NK-92 treated with Interleukin-12 subunit alpha and Interleukin-12 subunit beta, amount 100 ng/mL, for 24 hours (cell line): ENCODE results near the gene GAS6.

ENCODE experiments used
- DNase-seq: peaks from one replicate; lab custom pipeline; 2025; lab: John Stamatoyannopoulos, UW

The GAS6 gene

DNA sequence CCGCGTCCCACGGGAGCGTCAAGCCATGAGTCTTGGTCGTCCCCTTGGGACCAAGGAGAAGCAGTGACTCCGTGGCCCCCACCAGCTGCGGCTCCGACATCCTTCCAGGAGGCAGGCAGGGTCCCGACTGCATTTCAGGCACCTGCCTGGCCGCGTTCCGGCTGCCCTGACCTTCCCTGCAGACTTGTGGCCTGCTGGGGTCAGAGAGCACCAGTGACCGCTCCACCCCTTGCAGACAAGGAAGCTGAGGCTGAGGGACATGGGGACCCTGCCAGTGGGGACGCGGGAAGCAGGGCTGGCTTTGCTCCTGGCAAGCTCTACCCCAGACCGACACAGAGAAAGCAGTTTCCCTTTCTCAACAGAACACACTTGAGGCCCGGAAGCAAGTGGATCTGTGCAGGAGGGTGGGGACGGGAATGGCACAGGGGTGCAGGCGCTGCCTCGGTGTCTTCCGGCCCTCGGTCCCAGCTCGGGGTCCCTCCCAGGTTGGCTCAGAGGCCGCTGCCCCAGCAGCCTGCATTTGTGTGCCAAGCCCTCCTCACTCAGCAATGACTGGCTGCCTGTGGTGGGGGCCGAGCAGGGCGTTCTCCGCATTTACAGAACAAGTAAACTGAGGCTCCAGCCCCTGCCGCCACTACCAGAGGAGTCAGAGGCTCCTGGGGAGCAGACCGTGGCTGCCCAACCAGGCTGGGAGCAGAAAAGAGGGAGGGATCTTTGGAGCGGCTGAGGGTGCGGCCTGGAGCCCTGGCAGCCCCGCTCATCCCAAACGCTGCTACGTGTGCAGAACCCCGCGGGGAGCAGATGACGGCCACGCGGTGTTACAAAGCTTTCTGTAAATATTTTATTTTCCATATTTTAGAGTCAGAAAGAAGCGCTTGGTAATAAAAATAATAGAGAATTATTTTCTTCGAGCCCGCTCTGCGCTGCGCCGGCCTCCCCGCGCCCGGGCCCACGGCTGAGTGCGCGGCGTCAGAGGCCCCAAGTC, 43.9 kb downstream of the GAS6 start:
- DNase-seq, result no peak

DNA sequence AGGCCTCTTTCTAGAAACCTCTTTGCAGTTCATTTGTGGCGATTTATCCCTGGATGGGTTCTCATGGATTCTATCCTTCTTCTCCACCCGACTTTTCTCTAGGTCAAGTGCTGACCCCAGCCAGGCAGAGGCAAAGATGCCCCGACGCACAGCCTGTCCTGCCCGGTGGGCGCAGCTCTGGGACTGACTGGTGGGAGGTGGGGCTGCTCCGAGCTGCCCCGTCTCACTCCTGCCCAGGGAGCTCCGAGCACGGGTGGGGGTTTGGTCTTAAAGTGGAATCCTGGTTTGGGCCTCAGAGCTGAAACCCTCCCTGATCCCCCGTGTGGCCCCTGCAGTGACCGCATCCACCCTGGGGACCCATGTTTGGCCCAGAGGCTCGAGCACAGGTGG, 44.5 kb downstream of the GAS6 start:
- no peak for DNase-seq

DNA sequence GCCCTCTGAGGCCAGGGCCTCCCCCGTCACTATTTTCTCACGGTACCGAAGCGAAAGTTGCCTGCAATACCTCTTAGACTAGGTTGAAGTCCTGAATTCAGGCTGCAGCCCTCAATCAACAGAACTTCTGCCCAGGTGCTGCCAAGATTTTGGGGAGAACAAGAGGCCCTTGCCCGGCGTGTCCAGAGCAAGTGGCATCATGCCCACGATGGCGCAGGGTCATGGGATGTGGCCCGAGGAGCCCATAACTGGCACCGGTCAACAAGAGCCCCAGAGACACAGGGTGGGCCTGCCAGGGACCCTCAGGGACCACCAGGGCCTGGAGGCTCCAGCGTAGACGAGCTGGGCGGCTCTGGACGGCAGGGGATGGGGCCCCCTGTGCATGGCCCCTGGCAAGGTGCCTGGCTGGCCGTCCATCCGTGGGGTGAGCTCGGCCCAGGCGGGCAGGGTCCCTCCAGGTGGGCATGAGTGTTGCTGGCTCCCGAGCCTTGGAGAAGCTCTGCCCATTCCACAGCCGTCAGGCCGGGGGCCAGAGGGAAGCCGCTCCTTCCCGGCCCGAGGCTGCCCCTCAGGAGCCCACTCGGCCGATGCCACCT, 45.1 kb downstream of the GAS6 start:
- no peak for DNase-seq

DNA sequence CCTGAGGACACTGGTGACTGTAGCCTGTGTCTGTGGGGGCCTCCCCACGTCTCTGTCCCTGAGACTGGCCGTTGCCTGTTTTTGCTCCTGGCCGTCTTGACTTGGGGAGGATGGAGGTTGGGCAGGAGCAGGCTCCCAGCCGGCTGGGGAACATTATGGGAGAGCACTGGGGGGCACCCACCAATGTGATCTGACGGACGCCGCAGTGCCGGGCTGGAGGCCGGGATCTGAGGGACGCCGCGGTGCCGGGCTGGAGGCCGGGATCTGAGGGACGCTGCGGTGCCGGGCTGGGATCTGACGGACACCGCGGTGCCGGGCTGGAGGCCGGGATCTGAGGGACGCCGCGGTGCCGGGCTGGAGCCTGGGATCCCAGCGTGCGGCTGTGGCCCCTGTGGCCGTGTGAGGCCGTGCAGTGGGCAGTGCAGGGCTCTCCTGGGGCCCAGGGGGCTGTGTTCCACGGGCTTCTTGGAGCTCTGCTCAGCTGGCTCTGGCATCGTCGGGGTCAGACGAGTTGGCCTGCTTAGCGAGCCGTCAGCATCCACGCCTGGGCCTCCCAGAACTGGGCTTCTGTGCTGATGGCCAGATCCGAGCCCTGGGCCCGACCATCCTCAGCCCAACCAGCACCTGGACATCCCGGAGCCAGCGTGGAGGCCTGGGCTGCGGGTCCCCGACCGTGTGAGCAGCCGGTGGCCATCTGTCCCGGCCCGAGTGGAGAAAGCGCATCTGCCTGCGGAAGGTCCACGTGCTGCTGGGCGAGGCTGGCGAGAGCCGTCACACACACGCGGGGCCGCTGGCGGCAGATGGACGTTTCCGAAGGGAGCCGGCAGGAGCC, 45.8 kb downstream of the GAS6 start:
- DNase-seq, result no peak

DNA sequence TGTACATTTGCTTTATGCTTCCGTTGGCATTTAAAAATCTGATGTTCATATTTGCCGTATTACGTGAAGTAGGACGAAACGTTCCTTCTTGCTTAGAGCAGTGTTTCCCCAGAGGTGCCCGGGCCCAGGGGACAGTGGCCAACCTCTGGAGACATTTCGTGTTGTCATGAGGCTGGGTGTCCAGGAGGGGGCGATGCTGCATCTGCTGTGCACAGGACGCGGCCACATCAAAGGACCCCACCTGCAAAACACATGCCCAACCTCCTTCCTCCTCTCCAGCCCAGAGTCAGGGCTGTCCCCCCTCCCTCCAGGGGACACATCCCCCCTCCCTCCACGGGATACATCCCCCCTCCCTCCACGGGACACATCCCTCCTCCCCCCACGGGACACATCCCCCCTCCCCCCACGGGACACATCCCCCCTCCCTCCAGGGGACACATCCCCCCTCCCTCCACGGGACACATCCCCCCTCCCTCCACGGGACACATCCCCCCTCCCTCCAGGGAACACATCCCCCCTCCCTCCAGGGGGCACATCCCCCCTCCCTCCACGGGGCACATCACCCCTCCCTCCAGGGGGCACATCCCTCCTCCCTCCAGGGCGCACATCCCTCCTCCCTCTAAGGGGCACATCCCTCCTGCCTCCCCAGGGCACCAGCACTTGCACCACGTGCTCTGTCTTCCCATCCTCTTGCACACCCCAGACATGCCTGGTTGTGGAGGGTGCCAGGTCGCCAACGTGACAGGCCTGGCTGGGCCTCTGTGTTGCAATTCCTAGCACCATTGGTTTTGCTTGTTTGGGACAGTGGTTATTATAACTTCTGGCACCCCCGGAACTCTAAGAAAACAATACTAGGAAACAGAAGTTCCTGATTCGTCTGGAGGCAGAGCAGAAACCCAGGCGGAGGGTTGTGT, 46.7 kb downstream of the GAS6 start:
- peak; percentile 60 for DNase-seq

DNA sequence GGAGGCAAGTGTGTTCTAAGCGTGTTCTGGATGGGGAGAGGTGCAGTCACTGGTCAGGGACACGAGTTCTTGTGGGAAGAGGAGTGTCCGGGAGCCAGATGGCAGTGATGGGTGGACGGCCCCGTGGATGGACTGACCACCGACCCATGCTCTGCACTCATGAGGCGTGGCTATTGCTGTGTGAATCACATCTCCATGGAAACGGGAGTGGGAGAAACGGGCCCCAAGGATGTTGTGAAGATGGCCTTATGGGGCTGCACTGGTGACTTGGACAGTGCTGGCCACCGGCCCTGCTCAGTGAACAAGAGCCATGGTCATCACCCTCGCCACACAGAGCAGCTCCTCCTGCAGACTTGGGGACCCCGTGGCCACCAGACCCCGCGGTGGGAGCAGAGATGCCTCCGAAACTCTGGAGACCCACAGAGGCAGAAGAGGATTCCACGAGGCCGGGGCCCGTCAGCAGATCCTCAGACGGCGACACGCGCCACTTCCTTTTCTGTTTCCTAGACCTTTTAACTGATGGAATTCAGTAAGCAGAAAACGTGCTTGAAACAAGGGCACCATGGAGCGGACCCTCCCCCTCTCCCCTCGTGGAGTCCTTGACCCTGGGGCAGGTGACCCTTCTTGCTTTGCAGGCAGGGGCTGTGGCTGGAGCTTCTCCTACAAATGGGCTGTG, 47.5 kb downstream of the GAS6 start:
- DNase-seq, result no peak

DNA sequence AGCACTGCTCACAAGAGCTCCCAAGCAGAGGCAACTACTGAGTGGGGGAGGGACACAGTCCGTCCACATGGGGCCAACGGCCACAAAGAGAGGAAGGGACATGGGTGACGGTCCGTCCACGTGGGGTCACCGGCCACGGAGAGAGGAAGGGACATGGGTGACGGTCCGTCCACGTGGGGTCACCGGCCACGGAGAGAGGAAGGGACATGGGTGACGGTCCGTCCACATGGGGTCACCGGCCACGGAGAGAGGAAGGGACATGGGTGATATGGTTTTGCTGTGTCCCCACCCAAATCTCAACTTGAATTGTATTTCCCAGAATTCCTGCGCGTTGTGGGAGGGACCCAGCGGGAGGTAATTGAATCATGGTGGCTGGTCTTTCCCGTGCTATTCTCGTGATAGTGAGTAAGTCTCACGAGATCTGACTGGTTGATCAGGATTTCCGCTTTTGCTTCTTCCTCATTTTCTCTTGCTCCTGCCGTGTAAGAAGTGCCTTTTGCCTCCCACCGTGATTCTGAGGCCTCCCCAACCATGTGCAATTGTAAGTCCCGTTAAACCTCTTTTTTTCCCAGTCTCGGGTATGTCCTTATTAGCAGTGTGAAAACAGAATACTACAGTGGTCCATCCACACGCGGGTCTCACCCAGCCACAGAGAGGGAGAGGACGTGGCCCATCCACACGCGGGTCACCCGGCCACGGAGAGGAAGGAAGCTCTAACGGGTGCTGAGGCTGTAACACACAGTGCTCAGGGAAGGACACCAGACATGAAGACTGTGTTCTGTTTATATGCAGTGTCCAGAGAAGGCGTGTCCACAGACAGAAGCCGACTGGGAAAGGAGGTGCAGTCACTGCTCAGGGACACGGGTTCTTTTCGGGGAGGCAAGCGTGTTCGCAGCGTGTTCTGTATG, 48.5 kb downstream of the GAS6 start:
- DNase-seq, result no peak

DNA sequence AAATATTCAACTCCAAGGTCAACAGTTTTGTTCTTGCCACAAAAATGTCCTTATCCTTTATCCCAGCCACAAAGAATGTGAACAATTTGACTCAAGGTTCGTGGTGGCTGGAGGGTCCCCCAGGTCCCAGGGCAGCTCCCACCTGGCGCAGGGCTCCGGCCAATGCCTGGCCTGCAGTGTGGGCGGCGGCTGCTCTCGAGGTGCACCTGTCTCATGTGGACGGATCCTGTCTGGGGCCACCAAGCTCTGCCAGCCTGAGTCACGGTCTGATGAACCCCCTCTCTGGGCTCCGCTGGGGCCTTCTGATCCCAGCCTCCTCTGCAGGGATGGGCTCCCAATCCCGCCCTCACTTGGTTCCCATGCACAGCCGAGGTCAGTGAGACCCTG, 49.4 kb downstream of the GAS6 start:
- DNase-seq, result no peak

DNA sequence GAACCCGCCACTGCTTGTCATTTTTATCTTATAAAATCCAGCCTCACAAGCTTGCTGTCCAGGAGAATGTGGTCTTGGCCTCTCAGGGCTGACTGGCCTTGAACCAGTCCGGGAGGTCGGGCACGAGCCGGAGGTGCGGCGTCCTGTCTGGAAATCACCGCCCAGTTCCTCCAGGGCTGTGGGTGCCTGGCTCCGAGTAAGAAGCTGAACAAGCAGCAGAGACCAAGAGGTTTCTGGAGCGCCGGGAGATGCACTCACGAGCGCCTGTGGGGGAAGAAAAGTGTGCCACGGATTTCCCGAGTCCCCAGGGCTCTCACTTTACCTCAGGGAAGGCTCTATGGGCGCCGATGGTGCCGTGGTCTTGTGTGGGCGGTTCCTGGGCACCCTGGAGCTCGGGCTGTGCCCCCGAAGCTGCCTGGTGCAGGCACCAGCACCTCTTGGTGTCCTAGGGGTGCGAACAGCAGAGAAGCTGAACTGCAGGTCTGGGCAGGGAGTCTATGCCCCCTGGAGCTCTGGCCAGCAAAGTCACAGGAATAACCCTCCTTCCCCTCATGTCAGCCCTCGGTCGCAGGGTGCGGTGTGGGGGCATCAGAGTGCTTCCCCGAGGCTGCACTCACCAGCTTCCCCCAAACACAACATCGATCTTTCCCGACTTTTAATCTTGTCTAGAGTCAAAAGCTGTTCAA, 50.0 kb downstream of the GAS6 start:
- DNase-seq, result no peak

DNA sequence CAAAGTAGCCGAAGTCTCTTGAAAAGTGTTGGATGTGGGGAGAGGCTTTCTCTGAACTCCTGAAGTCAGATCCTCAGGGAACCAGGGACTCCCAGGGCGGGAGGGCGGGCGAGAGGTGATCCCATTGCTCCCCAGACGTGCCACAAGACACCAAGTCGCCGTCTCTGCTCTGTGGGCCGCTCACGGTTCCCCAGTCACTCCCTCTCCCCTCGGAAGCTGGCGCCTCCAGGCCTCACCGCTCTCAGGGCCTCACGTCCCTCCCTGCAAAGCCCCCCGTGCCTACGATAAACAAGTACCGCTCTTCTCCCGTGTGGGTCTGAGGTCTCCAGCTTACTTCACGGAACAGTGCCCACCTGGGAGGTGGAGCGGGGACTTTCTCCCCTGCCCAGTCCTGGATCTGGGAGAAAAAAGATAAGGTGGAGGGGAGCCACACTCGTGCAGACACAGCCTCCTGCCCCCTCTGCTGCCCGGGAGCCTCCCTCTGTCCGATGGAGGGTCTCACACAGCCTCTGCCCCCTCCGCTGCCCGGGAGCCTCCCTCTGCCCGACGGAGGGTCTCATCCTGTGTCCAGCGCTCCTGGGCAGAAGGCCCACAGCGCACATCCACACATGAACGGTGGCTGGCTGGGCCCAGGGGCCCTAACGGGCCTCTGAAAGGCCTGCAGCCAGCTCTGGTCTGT, 50.7 kb downstream of the GAS6 start:
- no peak for DNase-seq

DNA sequence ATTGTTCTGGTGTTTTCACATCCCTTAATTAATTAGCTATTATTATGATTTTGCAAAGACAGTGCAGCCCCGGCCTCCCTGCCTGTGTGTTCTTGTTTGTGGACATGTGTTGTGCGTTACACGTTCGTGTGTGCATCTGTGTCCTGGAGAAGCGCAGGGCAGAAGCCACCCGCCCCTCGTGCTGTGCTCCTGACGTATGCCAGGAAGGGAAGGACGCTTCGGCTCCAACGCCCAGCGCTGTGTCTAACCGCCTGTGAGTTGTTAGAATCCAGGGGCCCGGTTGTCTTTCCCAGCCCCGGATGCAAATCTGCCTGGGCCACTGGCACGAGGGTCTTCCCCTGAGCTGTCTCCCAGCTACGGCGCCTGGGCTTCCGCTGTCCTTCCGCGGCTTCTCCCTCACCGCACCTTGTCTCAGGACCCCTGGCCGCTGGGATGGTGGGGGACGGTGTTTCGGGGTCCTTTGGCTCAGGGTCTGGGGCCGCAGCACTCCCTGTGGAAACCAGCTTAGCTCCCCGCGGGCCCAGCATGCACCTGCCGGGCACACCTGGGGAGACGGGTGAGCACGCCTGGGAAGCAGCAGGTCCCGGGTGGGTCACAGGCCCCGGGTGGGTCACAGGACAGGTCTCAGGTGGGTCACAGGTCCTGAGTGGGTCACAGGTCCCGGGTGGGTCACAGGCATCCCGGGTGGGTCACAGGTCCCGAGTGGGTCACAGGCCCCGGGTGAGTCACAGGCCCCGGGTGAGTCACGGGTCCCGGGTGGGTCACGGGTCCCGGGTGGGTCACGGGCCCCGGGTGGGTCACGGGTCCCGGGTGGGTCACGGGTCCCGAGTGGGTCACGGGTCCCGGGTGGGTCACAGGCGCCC, 51.5 kb downstream of the GAS6 start:
- no peak for DNase-seq

DNA sequence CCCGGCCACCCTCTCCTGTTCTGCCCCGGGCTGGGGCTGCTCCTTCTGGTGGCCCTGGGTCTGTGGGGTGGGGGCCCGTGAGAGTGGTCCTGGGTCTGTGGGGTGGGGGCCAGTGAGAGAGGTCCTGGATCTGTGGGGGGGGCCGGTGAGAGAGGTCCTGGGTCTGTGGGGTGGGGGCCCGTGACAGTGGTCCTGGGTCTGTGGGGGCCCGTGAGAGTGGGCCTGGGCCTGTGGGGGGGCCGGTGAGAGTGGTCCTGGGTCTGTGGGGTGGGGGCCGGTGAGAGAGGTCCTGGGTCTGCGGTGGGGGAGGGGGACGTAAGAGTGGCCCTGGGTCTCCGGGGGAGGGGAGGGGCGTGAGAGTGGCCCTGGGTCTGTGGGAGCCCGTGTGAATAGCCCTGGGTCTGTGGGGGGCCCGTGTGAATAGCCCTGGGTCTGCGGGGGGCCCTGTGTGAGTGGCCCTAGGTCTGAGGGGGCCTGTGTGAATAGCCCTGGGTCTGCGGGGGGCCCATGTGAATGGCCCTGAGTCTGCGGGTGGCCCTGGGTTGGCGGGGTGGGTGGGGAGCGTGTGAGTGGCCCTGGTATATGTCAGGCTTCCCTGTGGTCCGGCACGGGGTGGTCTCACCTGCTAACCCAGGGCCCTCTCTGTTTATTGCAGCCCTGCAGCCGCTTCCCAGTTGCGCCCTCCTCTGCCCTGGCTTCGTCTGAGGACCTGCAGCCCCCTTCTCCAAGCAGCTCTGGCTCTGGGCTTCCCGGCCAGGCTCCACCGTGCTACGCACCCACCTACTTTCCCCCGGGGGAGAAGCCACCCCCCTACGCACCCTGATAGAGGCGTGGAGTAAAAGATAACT, 52.6 kb downstream of the GAS6 start:
- DNase-seq, result no peak

DNA sequence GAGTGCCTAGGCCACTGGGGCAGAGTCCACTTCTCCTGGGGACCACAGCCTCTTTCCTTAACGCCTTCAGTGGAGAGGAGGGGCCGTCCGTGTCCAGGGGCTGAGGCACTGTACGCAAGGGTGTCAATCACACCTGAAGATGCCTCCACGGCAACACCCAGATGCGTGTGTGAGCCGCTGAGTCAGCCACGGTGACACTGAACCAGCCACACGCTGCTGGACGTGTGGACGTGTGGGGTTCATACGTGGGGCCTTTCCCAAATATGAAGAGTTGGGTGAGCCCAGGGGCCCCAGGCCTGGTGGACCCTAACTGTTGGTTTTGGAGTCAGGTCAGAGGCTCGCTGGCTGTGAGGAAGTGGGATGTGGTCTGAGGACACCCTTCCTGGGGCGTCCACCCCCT, 53.2 kb downstream of the GAS6 start:
- no peak for DNase-seq

DNA sequence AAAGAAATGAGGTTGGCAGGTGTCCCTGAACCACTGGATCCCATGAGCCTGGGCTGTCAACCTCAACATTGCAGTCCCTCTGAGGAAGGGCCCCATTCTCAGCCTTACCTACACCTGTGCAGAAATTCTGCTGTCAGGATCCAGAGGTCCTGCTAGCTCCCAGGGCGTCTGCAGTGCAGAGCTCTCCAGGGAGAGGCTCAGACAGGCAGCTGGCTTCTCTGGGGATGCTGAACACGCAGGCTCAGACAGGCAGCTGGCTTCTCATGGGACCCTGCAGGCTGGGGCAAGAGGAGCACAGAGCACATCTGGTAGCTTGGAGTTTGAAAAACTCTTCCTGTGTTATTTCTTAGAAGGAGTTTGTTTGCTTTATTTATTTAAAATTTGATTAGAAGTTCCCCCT, 53.9 kb downstream of the GAS6 start:
- DNase-seq, result no peak

DNA sequence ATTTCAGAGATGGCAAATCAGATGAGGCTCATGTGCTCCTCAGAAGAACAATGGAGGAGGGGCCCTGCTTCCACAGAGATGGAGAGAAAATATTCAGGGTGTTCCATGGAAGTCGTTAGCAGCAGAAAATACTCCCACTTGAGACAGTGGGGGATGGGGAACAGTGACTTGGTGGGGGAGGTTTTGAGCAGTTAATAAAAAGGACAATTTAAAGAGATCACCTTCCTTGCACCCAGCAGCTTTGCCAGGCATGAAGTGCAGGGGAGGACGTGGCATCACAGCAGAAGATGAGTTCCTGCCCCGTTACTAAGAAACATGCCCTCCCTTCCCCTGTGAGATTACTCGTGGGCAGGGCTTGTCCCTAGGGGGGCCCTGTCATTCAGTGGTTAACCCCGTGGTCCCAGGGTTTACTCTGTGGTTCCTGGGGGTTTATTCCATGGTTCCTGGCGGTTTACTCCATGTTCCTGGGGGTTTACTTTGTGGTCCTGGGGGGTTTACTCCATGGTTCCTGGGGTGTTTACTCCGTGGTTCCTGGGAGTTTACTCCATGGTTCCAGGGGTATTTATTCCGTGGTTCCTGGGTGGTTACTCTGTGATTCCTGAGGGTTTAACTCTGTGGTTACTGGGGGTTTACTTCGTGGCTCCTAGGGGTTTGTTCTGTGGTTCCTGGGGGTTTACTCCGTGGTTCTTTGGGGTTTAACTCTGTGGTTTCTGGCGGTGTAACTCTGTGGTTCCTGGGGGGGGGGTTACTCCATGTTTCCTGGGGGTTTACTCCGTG, 55.6 kb downstream of the GAS6 start:
- no peak for DNase-seq

DNA sequence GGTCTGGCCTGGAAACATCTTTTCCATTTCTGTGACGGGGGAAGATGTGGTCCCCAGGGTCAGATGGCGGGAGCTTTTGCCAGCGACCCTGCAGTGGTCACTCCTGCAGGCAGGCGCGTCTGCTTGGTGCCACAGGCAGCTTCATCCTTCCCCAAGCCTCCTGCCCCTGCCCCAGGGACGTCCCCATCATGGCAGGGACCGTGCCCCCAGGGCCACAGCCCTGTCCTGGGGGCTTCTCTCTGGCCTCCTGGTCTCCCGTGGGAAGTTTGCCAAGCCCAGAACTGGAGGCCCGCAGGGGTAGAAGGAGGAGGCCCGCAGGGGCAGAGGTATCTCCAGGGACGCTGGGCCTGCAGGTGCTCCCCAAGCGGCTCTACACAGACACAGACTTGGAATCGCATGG, 57.4 kb downstream of the GAS6 start:
- DNase-seq, result no peak
